Stimulated activated CD8-positive, alpha-beta memory T cell treated with anti-CD3 and anti-CD28 coated beads, Interleukin-7, amount 100 ng/mL, for 1 hour (primary cell): ENCODE measurements around the gene FAM241A.
"Not testable (repeated sequence)": the region's sequence is repeated elsewhere in the genome, so short reads cannot be mapped to it uniquely, and the experiment has no call there.

Experiments
- DNase-seq, 2 donors: peaks; one replicate each; pipeline ENCODE4 v3.0.0-alpha.2; 2020; ENCODE audit warnings: low read depth in 2 of 2

FAM241A gene

DNA sequence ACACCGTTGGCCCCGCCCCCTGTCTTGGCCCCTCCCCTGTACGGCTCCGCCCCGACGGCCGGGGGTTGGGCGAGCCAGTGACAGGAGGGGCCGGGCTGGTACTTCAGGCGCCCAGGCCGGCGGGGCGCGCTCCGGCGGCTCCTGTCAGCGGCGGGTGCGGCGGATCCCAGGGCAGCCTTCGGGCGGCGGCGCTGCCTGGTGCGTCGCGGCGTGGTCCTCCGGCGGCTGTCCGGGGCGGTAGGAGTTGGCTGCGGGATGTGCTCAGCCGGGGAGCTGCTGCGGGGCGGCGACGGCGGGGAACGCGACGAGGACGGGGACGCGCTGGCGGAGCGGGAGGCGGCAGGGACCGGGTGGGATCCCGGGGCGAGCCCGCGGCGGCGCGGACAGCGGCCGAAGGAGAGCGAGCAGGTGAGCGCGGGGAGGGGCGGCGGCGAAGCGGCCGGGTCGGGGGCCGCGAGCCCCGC lies at the start of gene FAM241A:
Gene FAM241A (plus strand): TSS at position 129 of the 464 bp plus-strand sequence. CDS start 127 bp downstream, at position 256.
- DNase-seq: peak; percentile 80 to 90

GRCh38 chr4:112098841-112099530 lies 46.3 kb upstream of the FAM241A start:
- DNase-seq: no peak

DNA sequence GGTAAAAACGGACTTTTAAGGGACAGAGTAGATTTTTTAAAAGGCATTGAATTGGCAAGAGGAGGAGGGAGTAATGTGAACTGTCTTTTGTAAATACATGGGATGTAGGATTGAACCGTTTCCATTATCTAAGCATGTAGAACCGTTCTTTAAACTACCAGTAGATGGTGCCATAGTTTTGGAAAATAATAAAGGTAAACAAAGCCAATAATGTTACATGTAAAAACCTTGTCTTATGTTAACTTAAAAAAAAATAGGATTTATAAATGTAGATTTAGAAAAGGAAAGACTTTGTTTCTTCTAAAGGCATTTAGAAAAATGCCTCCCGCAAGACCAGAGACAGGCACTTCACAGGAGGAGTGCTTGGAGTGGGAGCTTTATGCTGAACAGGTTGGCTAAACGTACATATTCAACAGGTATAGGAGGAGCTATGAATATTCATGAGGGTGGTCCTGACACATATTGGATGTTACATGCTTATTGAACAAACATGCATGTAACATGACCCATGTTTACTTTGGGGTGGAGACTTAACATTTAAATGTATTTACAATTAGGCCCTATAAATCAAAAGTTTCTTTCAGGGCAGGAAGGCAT lies 45.5 kb upstream of the FAM241A start:
- DNase-seq: no peak

GRCh38 chr4:112102875-112103370 lies 42.3 kb upstream of the FAM241A start:
- no peak for DNase-seq

DNA sequence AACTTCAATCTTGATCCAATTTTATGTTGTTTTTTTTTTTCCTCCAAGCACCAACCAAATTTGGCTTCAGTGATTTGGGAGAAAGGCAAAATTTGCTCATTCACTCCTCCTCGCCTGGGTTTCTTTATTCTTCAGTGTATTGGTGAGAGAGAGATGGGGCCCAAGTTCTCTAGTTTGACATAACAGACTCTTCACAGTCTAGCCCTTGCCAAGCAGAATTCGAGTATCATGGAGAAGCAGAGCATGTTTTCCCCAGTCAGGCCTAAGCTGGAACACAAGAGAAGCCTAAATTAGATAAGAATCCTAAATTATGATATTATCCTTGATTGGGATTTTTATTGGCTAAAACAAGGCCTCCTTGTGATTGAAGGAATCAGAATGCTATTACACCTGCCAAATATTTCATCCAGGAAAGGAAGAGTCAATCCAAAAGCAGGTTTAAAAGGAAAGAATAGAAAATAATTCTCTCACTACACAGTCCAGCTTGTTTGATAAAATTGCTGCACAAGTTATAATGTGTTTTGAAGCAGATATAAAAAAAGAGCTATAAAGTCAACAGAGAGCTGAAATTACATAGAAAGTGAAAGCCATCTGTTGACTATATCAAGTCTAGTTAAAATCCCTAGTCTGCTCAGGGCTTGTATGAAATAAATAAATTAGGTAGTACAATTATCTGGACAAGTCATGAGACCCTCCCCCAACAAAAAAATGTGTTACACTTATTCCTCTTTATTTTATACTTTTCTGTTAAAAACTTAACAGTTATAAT lies 39.9 kb upstream of the FAM241A start:
- no peak for DNase-seq

DNA sequence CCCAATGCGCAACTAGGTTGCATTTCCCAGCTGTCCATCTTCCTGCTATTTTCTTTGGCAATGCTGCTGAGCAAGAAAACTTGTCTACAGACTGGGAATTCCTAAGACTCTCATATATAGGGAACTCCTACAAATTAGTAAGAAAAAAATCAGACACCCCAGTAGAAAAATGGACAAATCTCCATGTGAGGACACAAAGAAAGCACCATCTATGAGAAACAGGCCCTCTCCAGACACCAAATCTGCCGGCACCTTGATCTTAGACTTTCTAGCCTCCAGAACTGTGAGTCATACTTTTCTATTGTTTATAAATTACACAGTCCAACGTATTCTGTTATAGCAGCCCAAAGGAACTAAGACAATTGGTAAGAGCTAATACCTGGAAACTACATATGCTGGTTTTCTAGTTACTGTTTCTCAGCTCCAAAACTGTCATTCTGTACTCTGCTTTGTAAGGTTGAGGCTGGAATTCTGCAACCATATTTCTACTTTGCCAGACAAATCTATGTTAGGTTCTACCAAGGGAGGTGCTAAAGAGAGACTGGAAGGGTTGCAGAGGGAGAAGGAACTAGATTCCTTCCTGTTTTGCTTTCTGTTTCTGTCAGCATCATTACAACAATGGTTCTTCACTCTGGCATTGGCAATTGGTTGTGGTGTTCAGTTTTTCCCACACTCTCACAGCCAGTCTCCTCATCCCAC lies 35.7 kb upstream of the FAM241A start:
- DNase-seq: no peak

DNA sequence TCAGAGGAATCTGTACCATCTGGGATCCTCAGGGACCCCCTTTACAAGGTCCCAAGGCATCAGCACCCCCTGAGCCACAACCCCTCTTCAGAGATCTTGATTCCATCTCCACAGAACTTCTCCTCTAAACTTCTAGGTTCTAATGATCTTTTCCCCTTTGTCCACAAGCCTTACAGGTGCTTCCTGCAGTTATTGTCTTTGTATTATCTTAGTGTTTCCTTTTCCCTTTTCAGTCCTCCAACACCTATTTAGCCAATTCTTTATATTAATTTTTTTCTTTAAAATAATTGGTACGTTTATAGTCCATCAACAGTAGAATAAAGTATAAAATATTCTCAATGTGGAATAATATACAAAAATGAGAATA lies 35.2 kb upstream of the FAM241A start:
- DNase-seq: no peak

DNA sequence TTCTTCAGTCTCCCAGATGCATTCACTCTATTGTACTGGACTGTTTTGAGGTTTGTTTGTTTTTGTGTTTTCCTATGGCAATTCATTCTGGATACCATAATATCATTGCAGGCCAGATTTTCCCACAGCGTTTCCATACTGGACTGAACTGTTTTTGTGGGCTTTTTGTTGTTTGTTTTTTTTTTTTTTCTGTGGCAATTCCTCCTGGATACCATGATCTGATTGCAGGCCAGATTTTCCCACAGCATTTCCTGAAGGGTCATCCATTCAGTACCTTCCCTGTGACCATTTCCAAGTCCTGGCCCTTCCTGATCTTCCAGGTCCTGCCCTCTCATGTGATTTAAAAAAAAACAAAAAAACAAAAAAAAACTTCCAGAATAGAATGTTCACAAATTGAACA lies 33.9 kb upstream of the FAM241A start:
- no peak for DNase-seq

- DNase-seq: not testable (repeated sequence)
Observed at GRCh38 chr4:112112095-112112494, 33.2 kb upstream of the FAM241A start.

DNA sequence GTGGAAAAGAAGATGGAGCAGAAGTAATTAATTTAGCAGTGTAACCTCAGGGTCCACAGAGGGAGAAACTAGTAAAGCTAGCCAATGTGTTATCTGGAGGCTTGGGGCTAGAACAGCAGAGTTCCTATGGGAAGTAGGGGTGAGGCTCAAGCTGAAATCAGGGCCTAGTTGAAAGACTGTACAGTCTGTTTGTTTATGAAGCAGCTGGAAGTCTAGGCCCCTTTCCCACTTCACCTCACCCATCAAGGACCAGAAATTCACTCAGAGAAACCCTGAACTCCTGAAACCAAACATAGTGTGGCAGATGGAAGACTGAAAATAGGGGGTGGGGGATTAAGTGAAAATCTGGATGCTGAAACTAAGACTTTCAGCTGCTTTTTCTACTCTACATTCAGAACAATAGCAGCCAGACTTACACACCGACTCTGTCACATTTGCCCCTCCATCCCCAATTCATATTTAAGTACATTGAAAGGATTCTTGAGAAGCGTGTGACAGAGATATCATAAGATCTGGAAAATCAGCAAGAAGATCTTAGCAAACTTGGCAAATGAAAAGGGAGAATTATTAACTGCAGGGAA lies 32.6 kb upstream of the FAM241A start:
- DNase-seq: no peak

DNA sequence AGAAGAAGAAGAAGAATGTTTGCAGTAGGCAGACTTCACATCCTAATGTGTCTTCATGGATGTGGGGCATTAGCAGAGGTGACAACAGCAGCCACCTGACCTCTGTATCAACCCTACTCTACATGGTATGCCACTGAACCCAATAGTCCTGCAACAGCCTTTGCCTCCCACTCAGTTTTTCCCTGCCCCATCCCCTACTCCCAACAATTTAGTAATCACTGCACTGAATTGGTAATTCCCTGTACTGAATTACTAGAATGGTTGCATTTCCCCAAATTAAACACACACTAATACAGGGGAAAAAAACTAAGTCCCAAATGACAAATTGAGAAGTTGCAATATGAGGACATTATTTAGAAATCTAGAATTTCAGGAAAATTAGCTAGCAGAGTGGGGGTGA lies 31.4 kb upstream of the FAM241A start:
- DNase-seq: no peak

GRCh38 chr4:112114452-112114851 lies 30.8 kb upstream of the FAM241A start:
- no peak for DNase-seq

DNA sequence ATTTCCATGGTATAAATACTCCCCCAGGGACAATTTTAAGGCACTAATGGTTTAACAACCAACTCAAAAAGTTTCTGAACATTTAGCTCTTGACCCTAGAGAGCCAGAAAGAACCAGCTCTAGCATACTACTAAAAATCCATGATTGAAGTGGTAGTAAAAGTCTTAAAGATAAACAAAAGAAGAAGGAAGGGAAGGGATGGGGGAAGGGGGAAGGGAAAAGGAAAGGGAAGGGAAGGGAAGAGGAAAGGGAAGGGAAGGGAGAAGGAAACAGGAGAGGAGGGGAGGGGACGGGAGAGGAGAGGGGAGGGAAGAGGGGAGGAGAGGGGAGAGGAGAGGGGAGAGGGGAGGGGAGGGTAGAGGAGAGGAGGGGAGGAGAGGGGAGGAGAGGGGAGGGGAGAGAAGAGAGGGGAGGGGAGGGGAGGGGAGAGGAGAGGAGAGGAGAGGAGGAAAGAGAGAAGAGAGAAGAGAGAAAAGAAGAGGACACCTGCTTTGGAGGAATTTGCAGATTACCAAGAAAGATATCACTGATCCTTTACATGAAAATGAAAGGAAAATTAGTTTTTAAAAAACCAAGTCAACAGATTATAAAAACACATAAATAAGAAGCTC lies 26.4 kb upstream of the FAM241A start:
- no peak for DNase-seq

DNA sequence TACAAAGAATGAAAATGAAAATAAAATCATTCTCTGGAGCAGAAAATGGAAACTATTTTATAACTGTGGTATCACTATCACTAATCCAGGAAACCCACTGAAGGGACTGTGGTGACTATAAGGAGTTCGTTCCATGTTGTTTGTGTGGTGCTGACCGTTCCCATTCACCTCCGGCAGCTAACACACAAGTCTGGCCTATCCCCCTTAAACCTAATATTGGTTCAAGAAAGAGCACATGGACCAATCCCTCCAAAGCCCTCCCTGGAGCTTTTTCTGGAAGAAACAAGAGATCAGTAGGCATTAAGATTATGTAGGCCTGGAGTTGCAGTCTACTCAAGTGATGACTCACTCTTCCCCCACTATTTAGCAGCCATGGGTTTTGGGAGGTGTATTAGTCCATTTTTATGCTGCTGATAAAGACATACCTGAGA lies 25.9 kb upstream of the FAM241A start:
- DNase-seq: no peak

DNA sequence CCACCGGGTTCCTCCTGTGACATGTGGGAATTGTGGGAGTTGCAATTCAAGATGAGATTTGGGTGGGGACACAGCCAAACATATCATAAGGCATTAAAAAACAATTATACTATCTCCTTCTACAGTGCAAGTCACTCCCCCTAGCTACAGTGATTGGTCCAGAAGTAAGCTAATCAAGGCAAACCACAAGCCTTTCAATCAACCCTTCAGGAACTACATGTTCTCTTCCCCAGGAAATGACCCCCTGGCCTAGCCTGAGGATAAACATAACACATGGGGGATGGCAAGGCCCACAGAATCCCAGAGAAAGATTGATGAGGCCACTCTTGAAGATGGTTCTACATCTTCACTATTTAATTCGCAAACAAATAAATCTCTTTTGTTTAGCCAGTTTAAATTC lies 25.2 kb upstream of the FAM241A start:
- no peak for DNase-seq

DNA sequence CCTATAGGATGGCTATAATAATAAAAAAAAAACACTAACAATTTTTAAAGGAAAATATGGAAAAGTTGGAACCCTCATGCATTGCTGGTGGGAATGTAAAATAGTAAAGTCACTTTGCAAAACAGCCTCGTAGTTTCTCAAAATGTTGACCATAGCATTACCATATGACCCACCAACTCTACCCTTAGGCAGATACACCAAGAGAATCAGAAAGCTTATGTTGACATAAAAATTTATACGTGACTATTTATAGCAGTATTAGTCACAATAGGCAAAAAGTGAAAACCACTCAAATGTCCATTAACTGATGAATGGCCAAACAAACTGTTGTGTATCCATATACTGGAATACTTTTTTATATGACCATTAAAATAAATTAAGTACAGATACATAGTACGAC lies 19.8 kb upstream of the FAM241A start:
- no peak for DNase-seq

- DNase-seq: no peak
Observed at GRCh38 chr4:112127048-112127637, 18.1 kb upstream of the FAM241A start.

GRCh38 chr4:112127803-112128202 lies 17.5 kb upstream of the FAM241A start:
- no peak for DNase-seq

- DNase-seq: no peak
Observed at GRCh38 chr4:112128452-112128851, 16.8 kb upstream of the FAM241A start.

GRCh38 chr4:112130906-112131305 lies 14.3 kb upstream of the FAM241A start:
- no peak for DNase-seq

GRCh38 chr4:112136551-112136950 lies 8.7 kb upstream of the FAM241A start:
- no peak for DNase-seq
